ENCODE results near the gene BORCS6. TPM values are rescaled to one million over a fixed set of nuclear protein-coding genes. Genes with fewer than 3 reads are reported as not detected.

The BORCS6 gene
- total and polyA plus RNA-seq, 2 of the 13 experiments (the other 11 are each of a cell fraction or from before 2014, with no cell fraction given): 2.0 to 5.1 TPM

- Histone ChIP-seq H3K4me3 (replicated peaks in 1 of 3; ENCODE audit: insufficient read depth in 1 of 3, low read depth in 2 of 3, low read length in 3 of 3) (peak overlapping the region; percentile 92 to 99 (median 98)), H3K79me2 (ENCODE audit: insufficient read depth, low read length) (peaks cover 18% of the 10 kb centered on the region), H3K9me3 (ENCODE audit: low read length) (no peaks in the 10 kb centered on the region), H3K4me2 (ENCODE audit: low read depth, low read length) (peak overlapping the region; percentile 91), H3K27me3 (ENCODE audit: control insufficient read depth in 1 of 2, insufficient read depth in 2 of 2, low read length in 2 of 2) (no peaks in the 10 kb centered on the region; a peak in 1 of 5 replicates), H2AFZ (ENCODE audit: low read length) (peak overlapping the region; percentile 63), H3K36me3 (replicated peaks in 1 of 2; ENCODE audit: control insufficient read depth in 1 of 2, insufficient read depth in 2 of 2, low read length in 2 of 2) (peaks cover 1 to 7% of the 10 kb centered on the region in 2 experiments; a peak in 3 of 5 replicates), H3K9ac (ENCODE audit: insufficient read depth, low read depth, low read length) (peak overlapping the region; percentile 80), H3K4me1 (ENCODE audit: insufficient read depth, low read length) (peaks cover 67% of the 10 kb centered on the region), H3K27ac (ENCODE audit: extremely low read length, insufficient read depth, low read length) (peak overlapping the region; percentile 95), H4K20me1 (ENCODE audit: insufficient read depth, low read length) (no peaks in the 10 kb centered on the region)
- DNase-seq (ENCODE audit: low spot score): no peak
- ChIA-PET CTCF (ENCODE audit: low intra/inter-chr PET ratio, low total read pairs) (interaction anchor here (0.7 to 1.9 kb wide), 2 partner anchors 25 to 70 kb away, joined by 3 to 5 read pairs; no protein-coding TSS in a partner anchor), POLR2A (interaction anchor here (1.0 to 2.6 kb wide), 12 partner anchors 9 to 132 kb away, joined by 4 to 149 read pairs (median 6); partner anchors contain the start of genes BORCS6, RANGRF, SLC25A35 and TMEM107)
- peak; percentile 56 for ATAC-seq
- no peak for FAIRE-seq
- BruUV-seq (replicated peaks): no TSS peak
- in situ Hi-C loops (cut with HindIII; ENCODE audit: extremely low pct_ligation_motif_present, low pct_unique_long_range_greater_than_20kb): no loop called here
- WGBS (ENCODE audit: low lambda C conversion rate): 2% methylated on average over 20 of the region's 55 CpGs
- intact Hi-C loops (cut with micrococcal nuclease; ENCODE audit: unreplicated experiment): no loop called here
- TF ChIP-seq ZBTB1 (CRISPR knock-in tag; IDR thresholded peaks at IDR 0.05; ENCODE audit: borderline replicate concordance) (no peak), TAF1 (CRISPR knock-in tag; IDR thresholded peaks at IDR 0.05) (peak; percentile 37; the same call in 1 of the 2 replicates), ZNF749 (CRISPR knock-in tag; IDR thresholded peaks at IDR 0.05; ENCODE audit: borderline replicate concordance) (peak; percentile 20; the same call in 1 of the 2 replicates), ZIK1 (CRISPR knock-in tag; IDR thresholded peaks at IDR 0.05; ENCODE audit: borderline replicate concordance, low read depth) (no peak), ZNF318 (CRISPR knock-in tag; IDR thresholded peaks at IDR 0.05) (no peak), ZNF572 (CRISPR knock-in tag; IDR thresholded peaks at IDR 0.05) (peak; percentile 81; the same call in 1 of the 2 replicates)
- TF ChIP-seq, protein P1, sequence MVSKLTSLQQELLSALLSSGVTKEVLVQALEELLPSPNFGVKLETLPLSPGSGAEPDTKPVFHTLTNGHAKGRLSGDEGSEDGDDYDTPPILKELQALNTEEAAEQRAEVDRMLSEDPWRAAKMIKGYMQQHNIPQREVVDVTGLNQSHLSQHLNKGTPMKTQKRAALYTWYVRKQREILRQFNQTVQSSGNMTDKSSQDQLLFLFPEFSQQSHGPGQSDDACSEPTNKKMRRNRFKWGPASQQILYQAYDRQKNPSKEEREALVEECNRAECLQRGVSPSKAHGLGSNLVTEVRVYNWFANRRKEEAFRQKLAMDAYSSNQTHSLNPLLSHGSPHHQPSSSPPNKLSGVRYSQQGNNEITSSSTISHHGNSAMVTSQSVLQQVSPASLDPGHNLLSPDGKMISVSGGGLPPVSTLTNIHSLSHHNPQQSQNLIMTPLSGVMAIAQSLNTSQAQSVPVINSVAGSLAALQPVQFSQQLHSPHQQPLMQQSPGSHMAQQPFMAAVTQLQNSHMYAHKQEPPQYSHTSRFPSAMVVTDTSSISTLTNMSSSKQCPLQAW (CRISPR knock-in tag; IDR thresholded peaks at IDR 0.05): peak; percentile 62; the same call in 1 of the 2 replicates
- TF ChIP-seq, protein P2, sequence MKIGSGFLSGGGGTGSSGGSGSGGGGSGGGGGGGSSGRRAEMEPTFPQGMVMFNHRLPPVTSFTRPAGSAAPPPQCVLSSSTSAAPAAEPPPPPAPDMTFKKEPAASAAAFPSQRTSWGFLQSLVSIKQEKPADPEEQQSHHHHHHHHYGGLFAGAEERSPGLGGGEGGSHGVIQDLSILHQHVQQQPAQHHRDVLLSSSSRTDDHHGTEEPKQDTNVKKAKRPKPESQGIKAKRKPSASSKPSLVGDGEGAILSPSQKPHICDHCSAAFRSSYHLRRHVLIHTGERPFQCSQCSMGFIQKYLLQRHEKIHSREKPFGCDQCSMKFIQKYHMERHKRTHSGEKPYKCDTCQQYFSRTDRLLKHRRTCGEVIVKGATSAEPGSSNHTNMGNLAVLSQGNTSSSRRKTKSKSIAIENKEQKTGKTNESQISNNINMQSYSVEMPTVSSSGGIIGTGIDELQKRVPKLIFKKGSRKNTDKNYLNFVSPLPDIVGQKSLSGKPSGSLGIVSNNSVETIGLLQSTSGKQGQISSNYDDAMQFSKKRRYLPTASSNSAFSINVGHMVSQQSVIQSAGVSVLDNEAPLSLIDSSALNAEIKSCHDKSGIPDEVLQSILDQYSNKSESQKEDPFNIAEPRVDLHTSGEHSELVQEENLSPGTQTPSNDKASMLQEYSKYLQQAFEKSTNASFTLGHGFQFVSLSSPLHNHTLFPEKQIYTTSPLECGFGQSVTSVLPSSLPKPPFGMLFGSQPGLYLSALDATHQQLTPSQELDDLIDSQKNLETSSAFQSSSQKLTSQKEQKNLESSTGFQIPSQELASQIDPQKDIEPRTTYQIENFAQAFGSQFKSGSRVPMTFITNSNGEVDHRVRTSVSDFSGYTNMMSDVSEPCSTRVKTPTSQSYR (CRISPR knock-in tag; IDR thresholded peaks at IDR 0.05; ENCODE audit: borderline replicate concordance): peak; percentile 53; the same call in 1 of the 2 replicates
These were observed 26.7 kb downstream of the BORCS6 start for GRCh38 chr17:8162997-8163977.

Measured in HepG2 (cell line).